Activated naive CD4-positive, alpha-beta T cell treated with anti-CD3 and anti-CD28 coated beads, Interleukin-2, amount 50 U/mL, for 24 hours (primary cell): ENCODE measurements around the gene ARL17B.
"Not testable (repeated sequence)": the region's sequence is repeated elsewhere in the genome, so short reads cannot be mapped to it uniquely, and the experiment has no call there.

Experiments used
- H3K27ac Mint-ChIP-seq: one replicate; pipeline ENCODE4 v1.8.0; 2021; ENCODE audit warnings: mild to moderate bottlenecking, mixed read lengths
- H3K27me3 Mint-ChIP-seq: one replicate; pipeline ENCODE4 v1.8.0; 2021; ENCODE audit warnings: mixed read lengths
- H3K36me3 Mint-ChIP-seq: one replicate; pipeline ENCODE4 v1.8.0; 2021; ENCODE audit warnings: mixed read lengths
- H3K4me1 Mint-ChIP-seq: one replicate; pipeline ENCODE4 v1.8.0; 2021; ENCODE audit warnings: mixed read lengths
- H3K4me3 Mint-ChIP-seq: one replicate; pipeline ENCODE4 v1.8.0; 2021; ENCODE audit warnings: mild to moderate bottlenecking, mixed read lengths
- H3K9me3 Mint-ChIP-seq: one replicate; pipeline ENCODE4 v1.8.0; 2021; ENCODE audit warnings: mixed read lengths

Gene ARL17B

GRCh38 chr17:46361755-46362154, at the start of gene ARL17B:
ARL17B (minus strand) TSS chr17:46361766; CDS start chr17:46358397, 3,369 bp downstream.
- H3K36me3 Mint-ChIP-seq, H3K27me3 Mint-ChIP-seq, H3K4me1 Mint-ChIP-seq, H3K4me3 Mint-ChIP-seq, H3K27ac Mint-ChIP-seq, H3K9me3 Mint-ChIP-seq: not testable (repeated sequence)

GRCh38 chr17:46409864-46410263, 48.3 kb upstream of the ARL17B start:
- H3K4me1 Mint-ChIP-seq, H3K36me3 Mint-ChIP-seq, H3K9me3 Mint-ChIP-seq, H3K27ac Mint-ChIP-seq, H3K27me3 Mint-ChIP-seq, H3K4me3 Mint-ChIP-seq: not testable (repeated sequence)

- not testable (repeated sequence) for H3K27ac Mint-ChIP-seq, H3K27me3 Mint-ChIP-seq, H3K36me3 Mint-ChIP-seq, H3K4me3 Mint-ChIP-seq, H3K4me1 Mint-ChIP-seq, H3K9me3 Mint-ChIP-seq
These were observed 45.6 kb upstream of the ARL17B start for GRCh38 chr17:46407155-46407554.

DNA sequence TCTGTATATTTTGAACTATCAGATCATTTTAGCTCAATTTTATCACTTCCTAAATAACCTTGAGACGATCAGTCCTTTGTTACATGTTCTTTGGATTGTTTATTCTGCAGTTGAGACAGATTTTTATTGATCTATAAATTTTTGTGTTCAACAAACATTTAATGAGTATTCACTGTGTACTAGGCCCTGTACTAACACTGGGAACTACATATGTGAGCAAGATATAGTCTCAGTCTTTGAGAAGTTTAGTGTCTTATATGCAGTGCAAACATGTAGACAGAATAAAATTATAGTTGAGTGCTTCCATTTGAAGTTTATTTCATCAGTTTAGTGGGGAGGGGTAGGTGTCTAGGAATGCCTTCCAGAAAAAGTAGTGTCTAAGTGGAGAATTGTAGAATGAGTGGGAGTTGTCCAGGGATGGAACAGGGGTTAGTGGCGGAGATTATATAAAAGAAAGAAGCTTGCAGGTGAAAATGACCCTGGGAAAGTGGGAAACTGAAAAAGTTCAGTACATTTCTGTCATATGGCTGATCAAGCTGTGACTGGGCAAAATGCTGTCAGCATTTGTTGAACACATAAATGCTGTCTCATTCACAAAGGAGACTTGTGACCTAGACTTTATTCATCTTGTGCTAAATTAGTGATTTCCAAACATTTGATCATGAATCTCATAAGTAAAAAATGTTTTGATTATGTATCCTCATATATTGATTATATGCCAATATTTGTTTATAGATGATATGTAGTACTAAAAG, 39.6 kb upstream of the ARL17B start:
- not testable (repeated sequence) for H3K36me3 Mint-ChIP-seq, H3K4me3 Mint-ChIP-seq, H3K27me3 Mint-ChIP-seq, H3K27ac Mint-ChIP-seq, H3K4me1 Mint-ChIP-seq, H3K9me3 Mint-ChIP-seq

DNA sequence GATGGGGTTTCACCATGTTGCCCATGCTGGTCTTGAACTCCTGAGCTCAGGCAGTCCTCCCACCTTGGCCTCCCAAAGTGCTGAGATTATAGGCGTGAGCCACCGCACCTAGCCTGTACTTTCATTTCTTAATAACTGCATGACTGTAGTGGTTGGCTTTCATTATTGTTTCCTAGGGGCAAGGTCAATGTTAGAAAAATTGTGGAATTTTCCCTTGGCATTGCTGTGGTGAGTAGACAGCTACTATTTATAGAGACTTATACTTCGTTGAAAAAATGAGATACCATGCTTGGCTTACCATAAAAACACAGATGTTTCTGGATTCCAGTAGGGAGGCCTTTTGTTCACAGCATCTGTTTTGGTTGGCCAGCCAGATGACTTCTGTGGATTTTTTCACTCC, 39.0 kb upstream of the ARL17B start:
- not testable (repeated sequence) for H3K36me3 Mint-ChIP-seq, H3K4me1 Mint-ChIP-seq, H3K9me3 Mint-ChIP-seq, H3K4me3 Mint-ChIP-seq, H3K27me3 Mint-ChIP-seq, H3K27ac Mint-ChIP-seq

DNA sequence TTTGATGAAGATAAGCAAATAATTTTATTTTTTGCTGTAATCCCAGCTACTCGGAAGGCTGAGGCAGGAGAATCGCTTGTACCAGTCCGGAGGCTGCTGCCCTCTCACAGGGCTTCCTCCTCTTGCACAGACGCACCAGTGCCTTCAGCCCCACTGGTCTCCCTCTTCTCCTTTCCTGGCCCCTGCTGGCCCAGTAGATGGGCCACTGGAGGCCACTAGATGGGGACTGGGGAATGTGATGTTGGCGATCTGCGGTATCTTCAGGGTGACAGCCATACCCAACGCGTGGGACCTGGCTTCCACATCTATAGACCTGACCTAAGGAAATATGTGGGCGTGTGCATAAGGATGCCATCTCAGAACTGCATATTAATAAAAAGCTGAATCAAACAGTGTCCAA, 38.4 kb upstream of the ARL17B start:
- not testable (repeated sequence) for H3K27ac Mint-ChIP-seq, H3K27me3 Mint-ChIP-seq, H3K4me3 Mint-ChIP-seq, H3K9me3 Mint-ChIP-seq, H3K4me1 Mint-ChIP-seq, H3K36me3 Mint-ChIP-seq

GRCh38 chr17:46396292-46396691, 34.7 kb upstream of the ARL17B start:
- H3K4me1 Mint-ChIP-seq, H3K27ac Mint-ChIP-seq, H3K4me3 Mint-ChIP-seq, H3K27me3 Mint-ChIP-seq, H3K36me3 Mint-ChIP-seq, H3K9me3 Mint-ChIP-seq: not testable (repeated sequence)

DNA sequence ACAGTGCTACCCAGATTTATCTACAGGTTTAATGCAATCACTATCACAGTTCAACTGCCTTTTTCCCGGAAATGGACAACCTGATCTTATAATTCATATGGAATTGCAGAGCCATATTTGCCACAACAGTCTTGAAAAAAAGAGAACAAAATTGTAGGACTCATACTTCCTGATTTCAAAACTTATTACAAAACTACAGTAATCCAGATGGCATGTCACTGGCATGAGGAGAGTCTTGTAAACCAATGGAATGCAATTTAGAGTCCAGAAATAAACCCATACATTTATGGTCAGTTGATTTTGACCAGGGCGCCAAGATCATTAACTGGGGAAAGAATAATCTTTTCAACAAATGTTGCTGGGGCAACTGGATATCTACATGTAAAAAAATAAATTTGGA, 32.1 kb upstream of the ARL17B start:
- H3K36me3 Mint-ChIP-seq, H3K27me3 Mint-ChIP-seq, H3K4me3 Mint-ChIP-seq, H3K9me3 Mint-ChIP-seq, H3K27ac Mint-ChIP-seq, H3K4me1 Mint-ChIP-seq: not testable (repeated sequence)

GRCh38 chr17:46385491-46385890, 23.9 kb upstream of the ARL17B start:
- H3K27me3 Mint-ChIP-seq, H3K36me3 Mint-ChIP-seq, H3K4me1 Mint-ChIP-seq, H3K27ac Mint-ChIP-seq, H3K9me3 Mint-ChIP-seq, H3K4me3 Mint-ChIP-seq: not testable (repeated sequence)

- H3K4me3 Mint-ChIP-seq, H3K4me1 Mint-ChIP-seq, H3K27ac Mint-ChIP-seq, H3K27me3 Mint-ChIP-seq, H3K9me3 Mint-ChIP-seq, H3K36me3 Mint-ChIP-seq: not testable (repeated sequence)
These were observed 21.6 kb upstream of the ARL17B start for GRCh38 chr17:46383118-46383517.

- H3K9me3 Mint-ChIP-seq, H3K27me3 Mint-ChIP-seq, H3K4me3 Mint-ChIP-seq, H3K4me1 Mint-ChIP-seq, H3K27ac Mint-ChIP-seq, H3K36me3 Mint-ChIP-seq: not testable (repeated sequence)
These were observed 11.9 kb upstream of the ARL17B start for GRCh38 chr17:46373418-46373817.

GRCh38 chr17:46372236-46373229, 11.0 kb upstream of the ARL17B start:
- H3K36me3 Mint-ChIP-seq, H3K27ac Mint-ChIP-seq, H3K27me3 Mint-ChIP-seq, H3K9me3 Mint-ChIP-seq, H3K4me1 Mint-ChIP-seq, H3K4me3 Mint-ChIP-seq: not testable (repeated sequence)

DNA sequence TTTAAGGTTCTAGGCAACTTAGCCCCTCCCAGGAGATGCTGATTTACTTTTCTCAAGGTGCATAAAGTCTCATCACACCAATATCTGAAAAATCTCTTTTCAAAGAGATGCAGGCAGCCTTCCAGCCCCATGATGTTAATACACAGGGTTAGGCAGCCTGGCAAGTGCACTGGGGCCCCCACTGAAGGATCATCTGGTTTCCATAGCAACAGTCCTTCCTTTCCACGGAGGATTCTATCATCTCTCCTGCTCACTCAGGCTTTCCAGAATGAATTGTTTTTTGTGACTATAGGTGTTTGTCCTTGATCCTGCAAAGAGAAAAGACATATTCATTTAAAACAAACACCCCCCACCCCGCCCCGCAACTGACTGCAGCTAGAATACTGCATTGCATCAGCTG, 6.0 kb upstream of the ARL17B start:
- not testable (repeated sequence) for H3K36me3 Mint-ChIP-seq, H3K4me3 Mint-ChIP-seq, H3K4me1 Mint-ChIP-seq, H3K27ac Mint-ChIP-seq, H3K9me3 Mint-ChIP-seq, H3K27me3 Mint-ChIP-seq

GRCh38 chr17:46361145-46361735, 326 bp downstream of the ARL17B start:
- H3K4me1 Mint-ChIP-seq, H3K27me3 Mint-ChIP-seq, H3K4me3 Mint-ChIP-seq, H3K9me3 Mint-ChIP-seq, H3K36me3 Mint-ChIP-seq, H3K27ac Mint-ChIP-seq: not testable (repeated sequence)

- not testable (repeated sequence) for H3K27ac Mint-ChIP-seq, H3K4me3 Mint-ChIP-seq, H3K27me3 Mint-ChIP-seq, H3K4me1 Mint-ChIP-seq, H3K9me3 Mint-ChIP-seq, H3K36me3 Mint-ChIP-seq
These were observed 7.7 kb downstream of the ARL17B start for GRCh38 chr17:46353856-46354255.

- not testable (repeated sequence) for H3K9me3 Mint-ChIP-seq, H3K36me3 Mint-ChIP-seq, H3K4me1 Mint-ChIP-seq, H3K27me3 Mint-ChIP-seq, H3K27ac Mint-ChIP-seq, H3K4me3 Mint-ChIP-seq
These were observed 12.5 kb downstream of the ARL17B start for GRCh38 chr17:46349060-46349459.
